GM12801 (cell line): ENCODE measurements around the gene KBTBD4.

Source experiments
- CTCF ChIP-seq: IDR thresholded peaks from one replicate; pipeline ENCODE4 v1.5.1; 2011; ENCODE audit warnings: control low read depth; ENCODE audit not compliant: insufficient read length; ENCODE audit errors: extremely low read depth

KBTBD4 gene

DNA sequence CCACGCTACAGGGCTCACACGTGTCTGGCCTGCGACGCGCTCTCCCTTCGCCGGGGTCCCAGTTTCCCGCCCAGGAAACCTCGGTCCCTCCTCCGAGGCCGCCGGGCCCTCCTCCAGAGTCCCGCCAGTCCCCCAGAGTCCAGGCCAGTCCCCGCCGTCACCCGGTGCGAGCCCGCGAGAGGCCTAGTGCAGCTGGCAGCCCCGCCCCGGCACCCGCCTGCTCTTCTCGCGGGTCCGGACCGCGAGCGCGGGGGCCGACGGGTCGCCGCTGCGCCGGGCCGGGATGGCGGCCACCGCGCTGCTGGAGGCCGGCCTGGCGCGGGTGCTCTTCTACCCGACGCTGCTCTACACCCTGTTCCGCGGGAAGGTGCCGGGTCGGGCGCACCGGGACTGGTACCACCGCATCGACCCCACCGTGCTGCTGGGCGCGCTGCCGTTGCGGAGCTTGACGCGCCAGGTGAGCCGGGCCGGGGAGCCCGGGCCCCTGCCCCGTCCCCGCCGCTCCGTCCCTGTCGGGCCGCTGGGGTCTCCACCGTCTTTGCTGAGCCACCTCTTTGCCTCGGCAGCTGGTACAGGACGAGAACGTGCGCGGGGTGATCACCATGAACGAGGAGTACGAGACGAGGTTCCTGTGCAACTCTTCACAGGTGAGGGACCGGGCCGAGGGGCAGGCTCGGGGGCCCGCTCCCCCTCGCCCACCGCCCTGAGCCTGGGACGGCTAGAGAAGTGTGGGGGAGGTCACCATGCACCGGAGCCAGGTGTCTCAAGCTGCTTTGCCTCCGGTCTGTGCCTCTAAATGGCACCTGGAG is 13.2 kb downstream of the KBTBD4 start, which contains the start of gene PTPMT1:
Gene PTPMT1 (plus strand): TSS at position 260 of the 809 bp plus-strand sequence. CDS start 24 bp downstream, at position 284.
- TF ChIP-seq CTCF, result no peak

DNA sequence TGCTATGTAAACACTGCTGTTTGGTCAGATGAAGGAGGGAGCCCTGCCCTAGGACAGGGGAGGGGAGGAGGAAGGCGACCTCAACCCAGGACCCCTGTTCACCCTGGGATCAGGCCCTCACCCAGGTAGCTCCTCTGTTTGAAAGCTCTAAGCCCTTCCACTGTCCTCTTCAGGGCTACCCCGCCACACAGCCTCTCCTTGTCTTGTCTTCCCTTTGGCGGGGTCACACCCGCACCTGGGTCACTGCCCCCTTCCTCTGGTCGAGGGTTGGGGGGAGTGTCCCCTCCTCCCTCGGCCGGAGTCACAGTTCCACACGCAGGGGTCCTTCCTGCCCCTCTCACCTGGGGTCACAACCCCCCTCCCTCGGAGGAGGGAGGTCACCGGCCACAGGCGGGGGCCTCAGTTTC is 13.8 kb downstream of the KBTBD4 start:
- TF ChIP-seq CTCF, result no peak

- no peak for TF ChIP-seq CTCF
These were observed 18.3 kb downstream of the KBTBD4 start for GRCh38 chr11:47560426-47560825.

DNA sequence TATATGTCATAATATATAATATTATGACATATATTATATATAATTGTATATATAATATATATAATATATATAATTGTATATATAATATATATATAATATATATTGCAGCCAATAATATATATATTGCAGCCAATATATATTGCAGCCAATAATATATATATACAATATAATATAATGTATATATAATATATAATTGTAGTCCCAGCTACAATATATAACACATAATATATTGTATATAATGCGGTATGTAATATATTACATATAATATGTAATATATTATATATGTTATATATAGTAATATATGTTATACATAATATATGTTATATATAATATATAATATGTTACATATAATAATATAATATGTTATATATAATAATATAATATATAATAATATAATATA is 20.1 kb downstream of the KBTBD4 start:
- no peak for TF ChIP-seq CTCF

- TF ChIP-seq CTCF, result no peak
These were observed 25.4 kb downstream of the KBTBD4 start for GRCh38 chr11:47553406-47553743.

DNA sequence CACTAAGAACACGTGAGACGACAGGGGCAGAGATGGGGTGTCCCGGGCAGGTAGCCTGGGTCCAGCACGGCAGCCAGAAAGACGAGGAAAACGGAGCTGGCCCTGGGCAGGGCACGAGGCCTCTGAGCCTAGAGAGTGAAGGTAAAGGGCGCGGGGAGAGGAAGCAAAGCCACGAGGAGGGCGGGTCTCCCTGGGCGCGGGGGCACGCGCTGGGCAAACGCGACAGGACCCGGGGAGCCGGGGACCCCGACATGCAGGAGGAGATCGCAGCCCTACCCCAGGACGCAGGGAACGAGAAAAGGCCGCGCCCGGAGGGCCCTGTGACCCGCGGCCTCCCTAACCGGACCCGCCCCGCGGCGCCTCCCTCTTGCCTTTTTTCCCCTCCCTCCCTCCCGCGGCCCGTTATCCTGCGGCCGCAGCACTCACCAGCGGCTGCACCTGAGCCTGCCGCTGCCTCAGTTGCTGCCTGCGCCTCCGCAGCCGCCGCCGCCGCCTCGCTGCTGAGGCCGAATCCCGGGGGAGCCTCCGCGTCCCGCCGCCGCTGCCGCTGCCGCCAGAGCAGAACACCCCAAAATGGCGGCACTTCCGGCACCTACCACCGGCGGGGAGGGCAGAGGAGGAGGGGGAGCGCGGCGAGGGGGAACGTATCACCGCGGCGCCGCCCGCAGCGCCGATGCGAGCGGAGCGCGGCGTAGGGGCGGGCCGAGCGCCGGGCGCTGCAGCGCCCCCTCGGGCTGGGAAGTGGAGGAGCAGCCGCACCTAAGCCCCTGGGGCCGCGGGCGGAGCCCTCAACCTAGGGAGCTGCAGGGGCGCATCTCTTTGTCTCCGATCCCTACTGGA is 26.0 kb downstream of the KBTBD4 start, which contains the start of gene CELF1:
Gene CELF1 (minus strand): TSS at position 567 of the 840 bp plus-strand sequence. CDS start 53,609 bp downstream, outside the sequence.
- peak; percentile 13 for TF ChIP-seq CTCF

GRCh38 chr11:47552056-47552565 is 26.7 kb downstream of the KBTBD4 start:
- no peak for TF ChIP-seq CTCF
